Rectal smooth muscle tissue (tissue), 1 donor: Measurements from ENCODE around the gene PCDHGB4.
"Not testable (repeated sequence)": the region's sequence is repeated elsewhere in the genome, so short reads cannot be mapped to it uniquely, and the experiment has no call there.

Experiments used
- H3K27ac ChIP-seq: one replicate; pipeline ENCODE4 v1.7.0; 2013; ENCODE audit warnings: low read depth, low read length, inconsistent platforms
- H3K27me3 ChIP-seq: one replicate; pipeline ENCODE4 v1.7.0; 2013; ENCODE audit warnings: low read length; ENCODE audit not compliant: control insufficient read depth, insufficient read depth
- H3K36me3 ChIP-seq: one replicate; pipeline ENCODE4 v1.7.0; 2013; ENCODE audit warnings: low read length; ENCODE audit not compliant: control insufficient read depth, insufficient read depth
- H3K4me1 ChIP-seq: one replicate; pipeline ENCODE4 v1.7.0; 2013; ENCODE audit warnings: low read length; ENCODE audit not compliant: control insufficient read depth, insufficient read depth
- H3K4me3 ChIP-seq: one replicate; pipeline ENCODE4 v1.7.0; 2013; ENCODE audit warnings: low read length
- H3K9ac ChIP-seq: one replicate; pipeline ENCODE4 v1.7.0; 2013; ENCODE audit warnings: low read length

PCDHGB4 gene

DNA sequence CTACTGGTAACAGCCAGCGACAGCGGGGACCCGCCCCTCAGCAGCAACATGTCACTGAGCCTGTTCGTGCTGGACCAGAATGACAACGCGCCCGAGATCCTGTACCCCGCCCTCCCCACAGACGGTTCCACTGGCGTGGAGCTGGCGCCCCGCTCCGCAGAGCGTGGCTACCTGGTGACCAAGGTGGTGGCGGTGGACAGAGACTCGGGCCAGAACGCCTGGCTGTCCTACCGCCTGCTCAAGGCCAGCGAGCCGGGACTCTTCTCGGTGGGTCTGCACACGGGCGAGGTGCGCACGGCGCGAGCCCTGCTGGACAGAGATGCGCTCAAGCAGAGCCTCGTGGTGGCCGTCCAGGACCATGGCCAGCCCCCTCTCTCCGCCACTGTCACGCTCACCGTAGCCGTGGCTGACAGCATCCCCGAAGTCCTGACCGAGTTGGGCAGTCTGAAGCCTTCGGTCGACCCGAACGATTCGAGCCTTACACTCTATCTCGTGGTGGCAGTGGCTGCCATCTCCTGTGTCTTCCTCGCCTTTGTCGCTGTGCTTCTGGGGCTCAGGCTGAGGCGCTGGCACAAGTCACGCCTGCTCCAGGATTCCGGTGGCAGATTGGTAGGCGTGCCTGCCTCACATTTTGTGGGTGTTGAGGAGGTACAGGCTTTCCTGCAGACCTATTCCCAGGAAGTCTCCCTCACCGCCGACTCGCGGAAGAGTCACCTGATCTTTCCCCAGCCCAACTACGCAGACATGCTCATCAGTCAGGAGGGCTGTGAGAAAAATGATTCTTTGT, 7.1 kb downstream of the PCDHGB4 start:
- not testable (repeated sequence) for H3K27ac ChIP-seq

GRCh38 chr5:141397756-141398551, 10.5 kb downstream of the PCDHGB4 start, which contains the start of gene PCDHGB5:
TSS of gene PCDHGB5 (plus strand) at chr5:141397947. CDS start at chr5:141398128, 181 bp downstream.
- not testable (repeated sequence) for H3K4me1 ChIP-seq, H3K9ac ChIP-seq, H3K36me3 ChIP-seq, H3K27ac ChIP-seq, H3K27me3 ChIP-seq
- H3K4me3 ChIP-seq = peak within 1 kb of the TSS; percentile 27

More for the DNA sequence above, 7.1 kb downstream of the PCDHGB4 start:
- H3K27me3 ChIP-seq, H3K9ac ChIP-seq, H3K36me3 ChIP-seq, H3K4me1 ChIP-seq, H3K4me3 ChIP-seq: not testable (repeated sequence)

GRCh38 chr5:141398608-141399007, 11.1 kb downstream of the PCDHGB4 start:
- Histone ChIP-seq H3K4me1 (no peaks in the 10 kb centered on the region), H3K9ac (no peak overlapping the region), H3K36me3 (no peaks in the 10 kb centered on the region), H3K27ac (no peak overlapping the region), H3K4me3 (no peak overlapping the region), H3K27me3 (no peaks in the 10 kb centered on the region)

GRCh38 chr5:141399555-141400258, 12.2 kb downstream of the PCDHGB4 start:
- H3K36me3 ChIP-seq = no peaks in the 10 kb centered on the region
- no peaks in the 10 kb centered on the region for H3K4me1 ChIP-seq
- peak overlapping the region; percentile 36 for H3K4me3 ChIP-seq
- no peak overlapping the region for H3K9ac ChIP-seq
- no peak overlapping the region for H3K27ac ChIP-seq
- no peaks in the 10 kb centered on the region for H3K27me3 ChIP-seq

DNA sequence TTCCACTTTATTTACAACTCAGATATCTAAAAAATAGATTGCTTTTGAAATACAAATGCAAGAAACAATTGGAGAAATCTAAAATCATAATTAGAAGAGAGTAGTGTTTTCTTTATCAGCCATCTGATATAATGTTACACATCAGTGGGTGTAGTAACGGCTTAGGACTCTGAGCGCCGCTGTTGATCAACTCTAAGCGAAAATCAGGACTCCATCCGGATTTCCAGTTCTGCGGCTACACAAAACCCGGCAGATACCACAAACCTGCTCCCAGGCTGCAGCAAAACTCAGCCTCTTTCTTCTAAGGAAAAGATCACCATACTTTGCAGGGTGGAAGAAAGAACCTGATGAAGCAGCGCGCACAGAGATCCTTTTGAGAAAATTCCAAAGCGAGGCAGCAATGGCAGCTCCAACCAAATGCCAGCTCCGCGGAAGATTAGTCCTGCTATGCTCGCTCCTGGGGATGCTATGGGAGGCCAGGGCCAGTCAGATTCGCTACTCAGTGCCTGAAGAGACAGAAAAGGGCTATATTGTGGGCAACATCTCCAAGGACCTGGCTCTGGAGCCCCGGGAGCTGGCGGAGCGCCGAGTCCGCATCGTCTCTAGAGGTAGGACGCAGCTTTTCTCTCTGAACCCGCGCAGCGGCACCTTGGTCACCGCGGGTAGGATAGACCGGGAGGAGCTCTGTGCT, 15.2 kb downstream of the PCDHGB4 start, which contains the start of gene PCDHGA9:
TSS of gene PCDHGA9 (plus strand) at position 226 of the 691 bp plus-strand sequence. CDS start at position 401, 175 bp downstream.
- Histone ChIP-seq H3K36me3 (no peaks in the 10 kb centered on the region), H3K4me1 (no peaks in the 10 kb centered on the region), H3K27me3 (no peaks in the 10 kb centered on the region), H3K4me3 (peak within 1 kb of the TSS; percentile 40), H3K9ac (no peak within 1 kb of the TSS), H3K27ac (no peak within 1 kb of the TSS)

- Histone ChIP-seq H3K9ac (no peak overlapping the region), H3K36me3 (no peaks in the 10 kb centered on the region), H3K27ac (no peak overlapping the region), H3K4me1 (no peaks in the 10 kb centered on the region), H3K4me3 (peak overlapping the region; percentile 40), H3K27me3 (no peaks in the 10 kb centered on the region)
These were observed 15.9 kb downstream of the PCDHGB4 start for GRCh38 chr5:141403387-141403786.

GRCh38 chr5:141407790-141408505, 20.4 kb downstream of the PCDHGB4 start, which contains the start of gene PCDHGB6:
TSS of gene PCDHGB6 (plus strand) at chr5:141408021. CDS start at chr5:141408203, 182 bp downstream.
- H3K36me3 ChIP-seq, H3K4me1 ChIP-seq, H3K27me3 ChIP-seq, H3K27ac ChIP-seq, H3K9ac ChIP-seq: not testable (repeated sequence)
- peak within 1 kb of the TSS; percentile 45 for H3K4me3 ChIP-seq

DNA sequence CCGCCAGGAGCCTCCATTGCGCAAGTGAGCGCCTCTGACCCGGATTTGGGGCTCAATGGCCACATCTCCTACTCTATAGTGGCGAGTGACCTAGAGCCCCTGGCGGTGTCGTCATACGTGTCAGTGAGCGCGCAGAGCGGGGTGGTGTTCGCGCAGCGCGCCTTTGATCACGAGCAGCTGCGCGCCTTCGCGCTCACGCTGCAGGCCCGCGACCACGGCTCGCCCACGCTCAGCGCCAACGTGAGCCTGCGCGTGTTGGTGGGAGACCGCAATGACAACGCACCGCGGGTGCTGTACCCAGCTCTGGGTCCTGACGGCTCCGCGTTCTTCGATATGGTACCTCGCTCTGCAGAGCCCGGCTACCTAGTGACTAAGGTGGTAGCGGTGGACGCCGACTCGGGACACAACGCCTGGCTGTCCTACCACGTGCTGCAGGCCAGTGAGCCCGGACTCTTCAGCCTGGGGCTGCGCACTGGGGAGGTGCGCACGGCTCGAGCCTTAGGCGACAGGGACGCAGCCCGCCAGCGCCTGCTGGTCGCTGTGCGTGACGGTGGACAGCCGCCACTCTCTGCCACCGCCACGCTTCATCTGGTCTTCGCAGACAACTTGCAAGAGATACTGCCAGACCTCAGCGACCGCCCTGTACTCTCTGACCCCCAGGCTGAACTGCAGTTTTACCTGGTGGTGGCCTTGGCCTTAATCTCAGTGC, 22.3 kb downstream of the PCDHGB4 start:
- peaks cover 5% of the 10 kb centered on the region for H3K27me3 ChIP-seq
- H3K4me3 ChIP-seq = peak overlapping the region; percentile 29
- H3K4me1 ChIP-seq = no peaks in the 10 kb centered on the region
- H3K27ac ChIP-seq = no peak overlapping the region
- peaks cover 5% of the 10 kb centered on the region for H3K36me3 ChIP-seq
- H3K9ac ChIP-seq = no peak overlapping the region

DNA sequence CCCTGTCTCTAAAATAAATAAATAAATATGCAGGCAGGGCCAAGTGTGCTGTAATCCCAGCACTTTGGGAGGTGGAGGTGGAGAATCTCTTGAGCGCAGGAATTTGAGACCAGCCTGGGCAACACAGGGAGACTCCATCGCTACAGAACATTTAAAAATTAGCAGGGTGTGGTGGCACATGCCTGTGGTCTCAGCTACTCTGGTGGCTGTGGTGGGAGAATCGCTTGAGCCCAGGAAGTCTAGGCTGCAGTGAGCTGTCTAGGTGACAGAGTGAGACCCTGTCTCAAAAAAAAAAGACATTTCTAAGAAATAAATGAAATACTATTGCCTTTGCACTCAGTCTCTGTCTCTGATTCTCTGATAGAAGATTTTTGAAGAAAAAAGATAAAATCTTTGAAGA, 24.1 kb downstream of the PCDHGB4 start:
- Histone ChIP-seq H3K4me3 (no peak overlapping the region), H3K36me3 (peaks cover 5% of the 10 kb centered on the region), H3K27ac (no peak overlapping the region), H3K4me1 (no peaks in the 10 kb centered on the region), H3K9ac (no peak overlapping the region), H3K27me3 (peaks cover 5% of the 10 kb centered on the region)

DNA sequence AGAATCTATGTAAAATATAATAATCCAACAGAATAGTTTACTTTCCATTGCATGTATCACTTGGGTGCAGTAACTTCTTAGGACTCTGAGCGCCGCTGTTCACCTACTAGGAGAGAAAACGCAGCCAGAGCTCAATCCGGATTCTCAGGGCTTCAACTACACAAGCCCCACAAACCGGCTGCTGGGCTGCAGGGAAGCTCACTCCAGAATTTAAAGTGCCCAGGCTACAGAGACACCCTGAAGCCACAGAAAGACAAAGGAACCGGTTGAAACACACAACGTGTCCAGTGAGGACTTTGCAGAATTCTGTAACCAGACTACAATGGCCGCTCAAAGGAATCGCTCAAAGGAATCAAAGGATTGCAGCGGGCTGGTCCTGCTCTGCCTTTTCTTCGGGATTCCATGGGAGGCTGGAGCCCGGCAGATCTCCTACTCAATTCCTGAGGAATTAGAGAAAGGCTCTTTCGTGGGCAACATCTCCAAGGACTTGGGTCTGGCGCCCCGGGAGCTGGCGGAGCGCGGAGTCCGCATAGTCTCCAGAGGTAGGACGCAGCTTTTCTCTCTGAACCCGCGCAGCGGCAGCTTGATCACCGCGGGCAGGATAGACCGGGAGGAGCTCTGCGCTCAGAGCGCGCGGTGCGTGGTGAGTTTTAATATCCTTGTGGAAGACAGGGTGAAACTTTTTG, 25.5 kb downstream of the PCDHGB4 start, which contains the start of gene PCDHGA10:
TSS of gene PCDHGA10 (plus strand) at position 134 of the 686 bp plus-strand sequence. CDS start at position 323, 189 bp downstream.
- peaks cover 5% of the 10 kb centered on the region for H3K27me3 ChIP-seq
- H3K4me1 ChIP-seq = no peaks in the 10 kb centered on the region
- H3K9ac ChIP-seq = no peak within 1 kb of the TSS
- H3K36me3 ChIP-seq = peaks cover 5% of the 10 kb centered on the region
- peak within 1 kb of the TSS; percentile 4 for H3K4me3 ChIP-seq
- no peak within 1 kb of the TSS for H3K27ac ChIP-seq
